Measurements from ENCODE around the gene SCNN1B.
"Not testable (repeated sequence)": the region's sequence is repeated elsewhere in the genome, so short reads cannot be mapped to it uniquely, and the experiment has no call there.

SCNN1B gene

DNA sequence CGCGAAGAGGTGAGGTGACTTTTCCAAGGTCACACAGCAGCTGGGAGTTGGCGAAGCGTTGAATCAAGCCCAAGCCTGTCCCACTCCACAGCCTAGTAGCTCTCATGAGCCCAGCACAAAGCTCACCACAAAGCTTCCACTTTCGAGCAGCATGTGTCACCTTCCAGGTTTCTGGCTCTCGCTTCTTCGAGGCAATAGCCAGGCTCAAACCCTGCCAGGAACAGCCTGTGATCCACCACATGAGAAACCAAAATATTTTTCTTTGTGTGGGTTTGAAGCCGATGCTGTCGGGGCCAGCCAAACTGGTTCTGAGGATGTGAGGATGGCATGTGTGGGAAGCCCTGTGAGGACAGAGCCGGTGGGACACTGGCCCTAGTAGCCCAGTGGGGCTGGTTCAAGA is 82.8 kb downstream of the SCNN1B start:
- no peak for DNase-seq

DNA sequence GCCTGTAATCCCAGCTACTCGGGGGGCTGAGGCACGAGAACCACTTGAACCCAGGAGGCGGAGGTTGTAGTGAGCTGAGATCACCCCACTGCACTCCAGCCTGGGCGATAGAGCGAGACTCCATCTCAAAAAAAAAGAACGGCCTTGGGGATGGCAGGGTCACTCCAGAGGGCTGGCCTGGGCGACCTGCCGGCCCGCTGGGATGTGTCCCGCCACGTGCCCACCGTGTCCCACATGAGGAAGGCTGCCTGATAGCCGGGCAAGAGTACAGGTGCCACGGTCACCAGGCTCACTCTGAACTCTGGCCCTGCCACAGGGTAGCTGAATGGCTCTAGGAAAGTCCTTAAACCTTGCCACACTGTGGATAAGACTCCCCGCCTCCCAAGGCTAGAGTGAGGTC is 83.3 kb downstream of the SCNN1B start:
- no peak for DNase-seq

DNA sequence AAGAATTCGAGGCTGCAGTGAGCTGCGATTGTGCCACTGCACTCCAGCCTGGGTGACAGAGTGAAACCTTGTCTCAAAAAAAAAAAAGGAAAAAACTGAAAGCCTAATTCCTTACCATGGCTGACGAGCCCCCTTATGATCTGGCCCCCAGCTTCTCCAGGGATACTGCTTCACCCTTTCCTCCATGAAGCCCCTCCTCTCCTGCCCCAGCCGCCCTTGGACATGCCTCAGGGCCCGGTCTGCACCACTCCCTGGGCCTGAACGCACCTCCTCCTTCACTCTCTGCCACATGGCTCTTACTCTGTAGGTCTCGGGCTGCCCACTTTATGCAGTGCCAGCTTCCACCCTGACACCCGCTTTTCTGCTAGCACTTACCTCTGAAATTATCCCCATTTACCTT is 85.6 kb downstream of the SCNN1B start:
- DNase-seq = no peak

DNA sequence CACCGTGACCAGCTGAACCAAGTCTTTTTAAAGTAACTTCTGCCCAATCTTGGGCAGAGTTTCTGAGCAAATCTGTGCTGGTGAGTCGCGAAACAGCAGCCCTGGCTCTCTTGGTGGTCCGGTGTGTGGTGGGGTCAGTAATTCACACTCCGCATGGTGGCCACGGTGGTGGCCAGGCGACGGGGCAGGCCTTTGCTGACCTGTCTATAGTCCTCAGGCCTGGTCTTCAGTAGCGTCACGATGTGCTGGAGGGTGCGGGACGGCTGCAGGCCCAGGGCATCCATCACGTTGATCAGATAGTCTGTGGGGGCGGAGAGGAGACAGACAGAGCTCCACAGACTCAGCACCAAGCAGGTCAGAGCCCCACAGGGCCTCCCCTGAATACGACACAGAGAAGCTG is 86.7 kb downstream of the SCNN1B start:
- no peak for DNase-seq

DNA sequence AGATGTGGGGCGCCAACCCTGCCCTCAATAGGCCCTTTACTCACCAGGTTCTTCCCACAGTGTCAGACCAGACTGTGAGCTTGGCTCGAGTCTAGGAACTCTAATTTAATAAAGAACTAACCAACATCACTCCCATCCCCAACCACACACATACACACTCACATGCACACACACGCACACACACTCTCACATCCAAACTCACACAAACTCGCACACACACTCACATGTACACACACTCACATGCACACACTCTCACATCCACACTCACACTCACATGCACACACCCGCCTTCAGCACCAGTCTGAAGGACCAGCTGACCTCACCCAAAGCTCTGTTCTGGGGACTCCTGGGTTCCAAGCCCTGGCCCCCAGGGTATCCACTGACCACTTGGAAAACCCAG is 87.1 kb downstream of the SCNN1B start:
- no peak for DNase-seq

DNA sequence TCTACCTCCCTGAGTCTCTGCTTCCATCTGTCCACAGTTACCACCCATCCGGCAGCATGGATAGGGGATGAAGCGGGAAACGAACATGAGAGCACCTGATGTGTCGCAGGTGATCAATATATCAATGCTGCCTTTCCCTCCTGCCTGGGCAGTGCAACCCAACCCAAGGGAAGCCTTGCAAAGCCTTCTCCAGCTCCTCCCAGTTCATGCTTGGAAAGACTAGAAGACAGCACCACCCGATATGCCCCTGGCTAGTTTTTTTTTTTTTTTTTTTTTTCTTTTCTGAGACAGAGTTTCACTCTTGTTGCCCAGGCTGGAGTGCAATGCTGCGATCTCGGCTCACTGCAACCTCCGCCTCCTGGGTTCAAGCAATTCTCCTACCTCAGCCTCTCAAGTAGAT is 87.8 kb downstream of the SCNN1B start:
- not testable (repeated sequence) for DNase-seq

DNA sequence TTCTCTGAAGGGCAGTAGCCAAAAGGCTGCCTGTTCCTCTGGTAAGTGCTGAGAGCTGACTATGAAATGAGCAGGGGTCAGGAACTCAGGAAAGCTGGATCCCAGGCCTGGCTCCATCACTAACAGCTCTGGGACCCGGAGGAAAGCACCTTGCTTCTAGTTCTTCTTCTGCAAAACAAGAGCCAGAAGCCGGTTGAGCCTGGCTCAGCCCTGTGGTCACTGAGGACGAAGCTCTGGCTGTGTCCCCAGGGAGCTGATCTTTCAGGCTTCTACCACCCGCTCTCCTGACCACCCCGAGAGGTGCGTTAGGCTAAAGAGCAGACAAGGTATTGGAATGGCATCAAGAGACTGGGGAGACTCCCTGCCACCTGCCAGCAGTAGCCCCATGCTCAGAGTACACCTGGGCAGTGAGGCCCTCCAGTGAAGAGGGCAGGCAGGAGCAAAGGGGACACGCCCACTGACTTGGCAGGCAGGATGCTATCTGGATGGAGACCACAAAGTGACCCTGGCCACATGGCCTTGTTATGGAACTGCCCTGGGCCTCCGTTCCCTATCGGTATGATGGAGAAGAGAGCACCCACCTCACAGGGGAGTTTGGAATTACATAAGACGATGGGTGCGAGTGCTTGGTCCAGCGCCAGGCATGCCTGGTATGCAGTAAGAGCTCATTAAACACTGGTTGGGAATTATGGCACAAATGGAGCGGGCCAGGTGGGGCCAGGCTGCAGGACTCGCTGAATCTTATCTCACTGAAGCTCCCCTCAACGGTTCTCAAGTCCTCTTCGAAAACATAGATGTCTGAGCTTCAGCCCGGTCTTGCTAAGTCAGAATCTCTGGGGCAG is 89.5 kb downstream of the SCNN1B start:
- no peak for DNase-seq

DNA sequence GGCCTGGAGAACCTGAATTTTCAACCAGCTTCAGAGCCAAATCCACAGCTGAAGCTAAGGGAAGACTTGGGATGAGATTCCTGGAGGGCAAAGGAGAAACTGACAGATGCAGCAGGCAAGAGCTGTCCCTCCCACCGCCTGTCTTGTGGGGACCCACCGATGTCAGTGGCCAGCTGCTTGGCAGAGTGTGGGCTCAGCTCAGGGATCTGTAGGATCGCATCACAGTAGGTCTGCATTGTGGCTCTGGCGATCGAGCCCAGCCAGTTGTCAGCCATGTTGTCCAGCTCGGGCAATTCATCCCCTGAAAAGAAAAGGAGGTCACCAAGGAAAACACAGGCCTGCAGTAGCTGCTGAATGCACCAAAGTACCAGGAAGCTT is 90.1 kb downstream of the SCNN1B start:
- no peak for DNase-seq

DNA sequence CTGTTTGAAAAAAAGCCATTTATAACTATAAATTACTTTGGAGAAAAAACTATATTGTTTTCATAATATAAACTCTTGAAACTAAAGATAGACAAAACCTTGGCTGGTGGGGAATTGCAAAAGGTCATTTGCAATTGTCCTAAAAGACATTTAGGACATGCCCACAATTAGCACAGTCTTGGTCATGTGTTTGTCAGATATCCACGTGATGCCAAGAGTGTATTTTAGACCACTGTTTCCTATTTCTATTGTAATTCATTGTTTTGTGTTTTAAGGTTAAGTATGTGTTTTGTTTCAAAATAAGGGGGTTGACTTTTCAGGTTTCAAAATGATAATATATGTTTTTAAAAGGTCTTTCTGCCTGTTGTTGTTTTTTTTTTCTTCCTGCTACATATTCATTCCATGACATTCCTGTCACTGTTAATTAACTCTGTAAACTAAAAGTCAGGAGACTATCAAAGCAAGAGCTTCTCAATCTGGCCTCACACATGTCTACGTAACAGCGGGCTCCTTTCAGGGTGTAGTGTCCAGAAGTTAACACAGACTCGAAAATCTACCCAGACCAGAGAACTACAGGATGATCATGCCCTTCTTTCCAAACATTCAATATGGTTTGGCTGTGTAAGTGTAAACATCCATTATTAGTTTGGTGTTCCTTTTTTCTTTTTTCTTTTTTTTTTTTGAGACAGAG is 92.2 kb downstream of the SCNN1B start:
- no peak for DNase-seq

DNA sequence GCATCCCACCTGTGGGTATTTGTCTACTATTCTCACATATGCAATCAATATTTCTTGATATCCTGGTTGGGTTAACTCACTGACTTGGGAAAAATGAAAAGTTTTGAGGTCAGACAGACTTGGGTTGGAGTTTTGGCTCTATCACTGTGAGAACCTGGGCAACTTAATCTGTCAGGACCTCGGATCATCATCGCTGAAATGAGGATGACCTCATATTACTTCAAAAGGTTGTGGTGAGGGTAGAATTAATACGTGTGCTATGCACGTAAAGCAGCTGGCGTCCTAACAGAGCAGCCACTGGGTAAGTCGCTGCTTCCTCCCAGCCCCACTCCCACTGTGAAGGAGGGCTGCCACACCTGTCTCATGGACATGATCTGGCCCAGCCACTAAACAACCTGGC is 93.6 kb downstream of the SCNN1B start:
- no peak for DNase-seq

DNA sequence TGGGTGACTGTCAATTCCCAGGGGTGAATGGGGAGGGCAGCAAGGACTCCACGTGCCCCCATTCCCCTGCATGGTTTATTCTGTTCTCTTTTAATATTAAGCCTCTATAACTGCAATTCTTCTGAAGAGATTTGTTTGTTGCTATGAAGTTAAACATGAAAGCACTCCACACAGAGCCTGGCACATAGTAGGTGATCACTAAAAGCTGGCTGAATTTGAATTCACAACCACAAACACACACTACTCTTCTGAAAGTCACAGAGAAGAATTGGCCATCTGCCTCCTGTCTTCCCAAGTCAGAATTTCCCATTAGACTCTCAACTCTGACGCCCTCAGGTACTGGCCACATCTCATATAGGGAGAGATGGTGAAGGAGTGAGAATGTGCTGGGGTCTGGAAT is 95.4 kb downstream of the SCNN1B start:
- no peak for DNase-seq

DNA sequence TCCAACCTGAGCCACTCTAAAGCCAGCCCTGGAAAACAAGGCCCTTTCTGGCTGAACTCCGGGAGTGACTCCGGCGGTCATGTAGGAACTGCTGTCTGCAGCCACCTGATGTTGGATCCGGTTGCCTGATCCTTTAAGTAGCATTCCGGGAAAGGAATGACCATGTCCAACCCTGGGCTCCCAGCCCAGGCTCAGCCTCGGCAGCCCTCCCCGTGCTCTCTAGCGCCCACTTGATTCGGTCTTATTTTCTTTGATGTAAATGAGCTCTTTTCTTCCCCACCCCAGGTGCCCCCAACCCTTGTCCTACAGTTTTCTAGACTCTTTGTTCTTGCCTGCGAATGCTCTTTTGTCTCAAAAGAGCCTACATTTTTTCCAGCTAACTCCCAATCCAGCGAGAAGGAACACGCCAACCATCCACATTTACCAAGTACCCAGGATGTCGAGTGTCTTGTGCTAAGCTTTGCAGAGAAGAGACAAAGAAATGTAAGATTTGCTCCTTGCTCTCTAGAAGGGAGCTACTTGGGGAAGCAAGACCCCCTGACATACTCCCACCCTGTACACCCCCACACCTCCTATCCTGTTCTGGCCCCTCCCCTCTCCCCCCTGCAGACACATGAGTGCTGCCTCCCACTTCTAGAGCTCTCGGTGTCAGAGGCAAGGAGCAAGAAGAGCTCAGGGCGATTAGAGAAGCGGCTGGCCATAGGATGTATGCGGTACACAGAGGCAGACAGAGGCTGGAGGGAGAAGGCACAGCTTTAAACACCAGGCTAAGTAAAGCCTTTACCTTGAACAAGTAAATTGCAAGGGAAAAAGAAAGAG is 97.1 kb downstream of the SCNN1B start:
- DNase-seq = no peak

DNA sequence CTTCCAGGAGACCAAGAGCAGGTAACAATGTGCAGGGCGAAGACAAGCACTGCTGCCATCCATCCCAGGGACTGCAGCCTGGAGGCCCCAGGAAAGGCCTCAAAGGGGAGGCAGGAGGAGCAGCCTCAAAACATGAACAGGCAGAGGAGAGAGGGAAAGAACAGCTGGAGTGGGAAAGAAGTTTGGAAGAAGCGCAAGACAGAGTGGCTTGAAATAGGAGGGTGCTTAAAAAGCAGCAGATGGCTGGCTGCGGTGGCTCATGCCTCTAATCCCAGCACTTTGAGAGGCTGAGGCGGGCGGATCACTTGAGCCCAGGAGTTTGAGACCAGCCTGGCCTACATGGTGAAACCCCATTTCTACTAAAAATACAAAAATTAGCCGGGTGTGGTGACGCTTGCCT is 98.3 kb downstream of the SCNN1B start:
- not testable (repeated sequence) for DNase-seq

DNA sequence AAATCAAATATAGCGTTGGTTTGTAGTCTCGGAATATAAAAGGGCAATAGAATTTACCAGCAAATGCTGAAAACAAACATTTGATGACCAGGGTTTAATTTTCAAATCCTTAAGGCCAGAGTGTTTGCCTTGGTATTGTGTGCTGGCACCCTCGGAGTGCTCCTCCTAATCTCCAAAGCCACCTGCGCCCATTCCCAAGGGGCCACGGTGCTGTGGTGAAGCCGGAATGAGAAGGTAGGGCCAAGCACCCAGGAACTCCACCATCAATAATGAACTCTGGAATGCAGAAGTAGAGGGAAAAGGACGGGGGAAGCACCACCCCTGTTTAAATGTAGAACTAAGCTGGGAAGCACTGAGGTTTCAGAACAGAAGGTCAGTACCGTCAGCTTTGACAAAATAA is 99.0 kb downstream of the SCNN1B start:
- DNase-seq = no peak

DNA sequence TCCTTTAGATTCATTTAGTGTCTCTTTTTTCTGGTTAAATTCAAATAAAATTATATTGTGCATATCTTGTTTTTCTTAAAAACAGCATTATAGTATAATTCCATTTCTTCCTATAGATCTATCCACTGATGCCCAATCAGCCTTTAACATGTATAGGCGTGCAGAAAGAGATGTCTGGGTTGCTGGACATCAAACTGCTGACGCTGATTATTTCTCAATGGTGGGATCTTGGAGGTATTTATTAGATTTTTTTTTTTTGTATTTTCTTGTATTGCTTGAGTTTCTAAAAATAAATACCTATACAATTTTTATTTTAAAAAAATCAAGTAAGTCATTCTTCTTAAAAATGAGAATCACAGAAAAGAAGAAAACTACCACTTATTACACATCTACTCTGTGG is 100.0 kb downstream of the SCNN1B start:
- DNase-seq = no peak

DNA sequence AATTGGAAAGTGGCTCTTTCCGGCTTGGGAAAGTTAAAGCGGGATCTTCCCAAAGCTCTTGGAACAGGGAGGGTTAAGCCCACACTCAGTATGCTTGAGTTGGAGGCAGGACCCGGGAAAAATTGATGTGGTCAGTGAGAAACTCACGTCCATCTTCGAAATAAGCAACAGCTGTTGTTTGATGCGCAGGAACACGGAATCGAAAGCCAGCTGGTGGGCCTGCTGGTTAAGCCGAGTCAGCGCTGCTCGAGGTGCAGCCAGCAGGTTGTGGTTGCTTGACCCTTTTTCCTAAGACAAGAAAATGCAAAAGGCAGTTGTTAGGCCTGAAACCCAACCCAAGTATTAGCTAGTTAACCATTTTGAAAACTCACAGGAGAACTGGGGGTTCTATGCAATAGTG is 101.4 kb downstream of the SCNN1B start:
- DNase-seq = no peak

DNA sequence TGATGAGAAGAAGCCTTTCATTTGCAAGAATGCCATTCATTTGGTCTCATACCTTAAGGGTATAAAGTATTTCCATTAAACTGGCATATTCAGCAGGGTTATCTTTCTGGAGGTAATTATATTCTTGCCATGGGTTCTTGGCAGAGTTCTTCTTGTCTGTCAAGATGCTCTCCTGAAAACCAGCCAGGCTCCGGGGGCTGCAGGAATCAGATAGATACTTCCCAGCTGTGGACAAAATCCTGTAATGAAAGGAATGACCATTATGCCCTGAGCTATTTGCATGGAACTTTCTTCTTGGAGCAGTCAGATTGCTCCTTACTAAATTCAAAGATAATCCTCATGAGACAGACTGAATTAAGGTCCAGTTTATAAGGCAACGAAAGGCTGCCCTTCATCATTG is 103.9 kb downstream of the SCNN1B start:
- DNase-seq = no peak

DNA sequence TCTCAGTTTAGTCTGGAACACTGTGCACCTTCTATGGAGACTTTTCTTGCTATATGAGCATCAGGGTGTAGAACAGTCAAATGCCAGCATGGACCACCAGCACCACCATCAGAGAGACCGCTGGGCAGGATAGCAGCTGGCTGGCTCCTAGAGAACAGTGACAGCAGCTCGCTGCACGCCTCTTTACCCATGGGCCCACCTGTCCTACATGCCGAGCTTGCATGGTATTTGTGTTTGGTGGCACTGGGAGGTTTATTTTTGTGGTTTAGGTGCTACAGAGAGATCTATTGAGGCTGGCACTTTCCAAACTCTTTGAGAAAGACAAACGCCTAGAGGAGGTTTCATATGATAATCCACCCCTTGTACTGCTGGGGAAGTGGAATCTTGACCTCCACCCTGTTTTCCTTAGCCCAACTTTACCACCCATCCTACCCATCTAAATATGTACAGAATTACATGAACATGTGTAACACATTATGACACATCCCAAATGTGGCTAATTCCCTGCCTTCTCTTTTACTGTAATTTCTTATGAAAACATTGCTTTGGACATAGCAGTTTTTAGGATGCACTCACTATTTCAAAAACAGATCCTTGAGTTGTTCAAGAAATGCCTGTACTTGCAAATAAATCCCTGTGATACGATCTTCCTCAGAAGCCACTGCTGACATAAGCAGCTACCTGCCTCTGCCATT is 104.6 kb downstream of the SCNN1B start:
- no peak for DNase-seq

DNA sequence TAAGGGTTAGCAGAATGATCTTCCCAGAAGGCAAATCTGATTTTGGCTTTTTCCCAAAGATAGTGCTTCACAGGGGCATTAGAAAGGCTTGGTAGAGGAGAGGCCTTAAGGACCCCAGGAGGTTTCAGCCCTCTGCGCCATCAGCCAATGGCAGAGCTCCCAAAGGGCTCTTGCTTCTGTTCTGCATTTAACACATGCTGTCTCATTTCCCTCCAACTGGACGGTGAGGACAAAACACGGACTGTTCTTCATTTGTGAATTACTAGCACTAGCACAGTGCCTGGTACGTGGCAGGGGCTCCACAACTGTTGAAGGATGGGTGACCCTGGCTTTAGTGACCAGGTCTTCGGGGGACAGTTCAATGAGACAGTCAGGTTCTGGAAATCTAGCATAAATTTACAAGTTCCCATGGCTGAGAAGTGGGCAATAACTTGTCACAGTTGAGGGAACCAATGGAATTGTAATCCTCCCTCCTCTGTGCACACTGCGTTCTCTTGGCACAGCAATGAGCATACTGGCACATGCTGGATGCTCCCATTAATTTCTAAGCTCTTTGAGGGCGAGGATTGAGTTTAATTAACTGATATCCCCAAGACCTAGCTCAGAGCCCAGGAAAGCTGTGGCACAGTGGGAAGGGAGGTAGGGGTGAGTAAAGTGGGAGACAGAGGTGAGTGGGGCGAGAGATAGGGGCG is 105.5 kb downstream of the SCNN1B start:
- no peak for DNase-seq

DNA sequence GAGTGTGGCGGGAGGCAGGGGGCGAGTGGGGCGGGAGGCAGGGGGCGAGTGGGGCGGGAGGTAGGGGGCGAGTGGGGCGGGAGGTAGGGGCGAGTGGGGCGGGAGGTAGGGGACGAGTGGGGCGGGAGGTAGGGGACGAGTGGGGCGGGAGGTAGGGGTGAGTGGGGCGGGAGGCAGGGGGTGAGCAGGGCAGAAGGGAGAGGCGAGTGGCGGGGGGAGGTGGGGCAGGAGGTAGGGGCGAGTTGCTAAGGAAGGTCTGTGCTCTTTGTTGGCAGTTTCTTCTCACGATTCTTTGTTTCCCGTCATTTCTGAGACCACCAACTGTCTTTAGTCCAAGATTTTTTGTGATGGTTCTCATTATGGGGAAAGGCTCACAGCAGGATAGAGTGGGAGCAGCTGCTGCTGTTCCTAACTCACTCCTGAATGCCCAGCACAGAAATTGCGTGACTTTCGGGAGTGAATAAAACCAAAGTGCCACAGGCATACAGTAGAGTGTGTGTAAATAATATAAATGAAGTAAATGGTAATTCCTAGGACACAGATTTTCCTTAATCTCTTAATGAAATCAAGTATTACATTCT is 106.2 kb downstream of the SCNN1B start:
- DNase-seq = no peak

DNA sequence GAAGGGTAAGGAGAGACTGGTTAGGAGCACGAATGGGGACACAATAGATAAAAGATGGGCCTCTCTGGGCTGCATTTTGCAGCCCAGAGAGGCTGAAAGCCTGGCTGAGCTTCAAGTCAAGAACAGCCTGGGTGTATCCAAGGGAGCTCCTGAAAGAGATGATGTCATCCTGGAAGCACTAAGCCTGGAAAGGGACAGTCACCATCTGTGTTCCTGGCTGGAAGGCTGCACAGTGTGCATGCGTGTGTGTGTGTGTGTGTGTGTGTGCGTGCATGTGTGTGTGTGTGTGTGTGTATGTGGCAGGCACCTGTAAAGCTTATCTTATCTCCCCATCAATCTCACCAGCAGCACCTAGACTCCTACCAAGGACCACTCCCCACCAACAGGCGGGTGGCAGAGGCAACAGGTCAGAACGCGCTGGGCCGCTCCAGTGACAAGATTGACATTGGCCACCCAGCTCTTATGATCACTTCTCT is 106.8 kb downstream of the SCNN1B start:
- DNase-seq = no peak

DNA sequence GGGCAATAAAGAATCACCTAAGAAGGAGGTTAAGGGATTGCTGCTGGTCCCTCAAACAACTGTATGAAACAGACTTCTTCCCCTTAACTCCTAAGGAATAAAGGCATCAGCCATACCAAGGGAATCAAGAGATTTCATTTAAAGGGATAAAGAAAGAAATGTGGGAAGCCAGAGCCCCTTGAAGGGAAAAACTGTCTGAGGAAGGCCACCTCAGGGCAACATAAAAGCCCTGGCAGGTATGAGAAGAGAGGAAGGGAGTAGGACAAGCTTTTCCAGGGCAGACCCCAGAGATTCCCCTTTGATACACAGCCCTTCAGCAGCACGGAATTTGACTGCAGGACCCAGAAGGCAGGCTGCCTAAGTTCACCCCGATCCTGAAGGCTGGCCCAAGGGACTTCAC is 107.4 kb downstream of the SCNN1B start:
- no peak for DNase-seq

Measured in T-helper 9 cell (primary cell).